NCI-H2227 treated with DMSO at 0.1 percent for 48 hours (cell line): Measurements from ENCODE around the gene POLE2.
A peak's percentile ranks its signal among the peaks of the same experiment; 100 is the strongest.
"Not testable (repeated sequence)": the region's sequence is repeated elsewhere in the genome, so short reads cannot be mapped to it uniquely, and the experiment has no call there.

Experiments
- DNase-seq: peaks from one replicate; lab custom pipeline; 2025; lab: John Stamatoyannopoulos, UW

The POLE2 gene, protein sequence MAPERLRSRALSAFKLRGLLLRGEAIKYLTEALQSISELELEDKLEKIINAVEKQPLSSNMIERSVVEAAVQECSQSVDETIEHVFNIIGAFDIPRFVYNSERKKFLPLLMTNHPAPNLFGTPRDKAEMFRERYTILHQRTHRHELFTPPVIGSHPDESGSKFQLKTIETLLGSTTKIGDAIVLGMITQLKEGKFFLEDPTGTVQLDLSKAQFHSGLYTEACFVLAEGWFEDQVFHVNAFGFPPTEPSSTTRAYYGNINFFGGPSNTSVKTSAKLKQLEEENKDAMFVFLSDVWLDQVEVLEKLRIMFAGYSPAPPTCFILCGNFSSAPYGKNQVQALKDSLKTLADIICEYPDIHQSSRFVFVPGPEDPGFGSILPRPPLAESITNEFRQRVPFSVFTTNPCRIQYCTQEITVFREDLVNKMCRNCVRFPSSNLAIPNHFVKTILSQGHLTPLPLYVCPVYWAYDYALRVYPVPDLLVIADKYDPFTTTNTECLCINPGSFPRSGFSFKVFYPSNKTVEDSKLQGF

DNA sequence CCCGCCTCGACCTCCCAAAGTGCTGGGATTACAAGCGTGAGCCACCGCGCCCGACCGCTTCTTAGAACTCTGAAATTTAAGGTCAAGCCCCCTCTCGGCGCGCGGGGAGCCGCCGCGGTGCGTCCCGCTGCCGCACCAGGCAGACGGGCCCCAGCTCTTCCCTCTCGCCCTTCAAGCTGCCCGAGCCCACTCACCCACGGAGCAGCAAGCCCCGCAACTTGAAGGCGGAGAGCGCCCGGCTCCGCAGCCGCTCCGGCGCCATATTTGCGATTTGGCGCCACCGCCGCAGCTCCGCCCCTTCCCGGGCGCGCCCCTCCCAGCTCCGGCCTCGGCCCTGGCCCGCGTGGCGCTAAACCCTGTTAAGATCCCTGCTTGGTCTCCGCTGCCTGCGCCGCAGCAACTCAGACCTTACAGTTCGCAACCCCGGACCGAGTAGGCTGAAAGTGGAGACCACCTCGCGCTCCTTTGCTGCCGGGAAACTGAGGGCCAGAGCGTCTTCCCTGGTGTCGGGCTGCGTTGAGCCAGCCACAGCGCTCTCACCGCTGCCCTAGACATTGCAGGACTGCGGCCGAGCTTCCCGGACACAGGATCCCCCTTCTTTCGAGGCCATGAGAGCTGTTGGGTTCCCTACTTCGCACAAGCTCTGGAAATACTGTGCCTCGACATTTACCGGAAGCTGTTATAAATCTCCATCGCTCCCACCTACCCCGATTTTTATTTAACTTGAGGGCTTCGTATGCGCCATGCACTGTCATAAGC lies at the start of gene POLE2:
Gene POLE2 (minus strand): TSS at position 273 of the 759 bp plus-strand sequence. CDS start 11 bp downstream, at position 262.
- peak; percentile 68 for DNase-seq

- DNase-seq, result not testable (repeated sequence)
These were observed 47.7 kb upstream of the POLE2 start for GRCh38 chr14:49735669-49736068.

DNA sequence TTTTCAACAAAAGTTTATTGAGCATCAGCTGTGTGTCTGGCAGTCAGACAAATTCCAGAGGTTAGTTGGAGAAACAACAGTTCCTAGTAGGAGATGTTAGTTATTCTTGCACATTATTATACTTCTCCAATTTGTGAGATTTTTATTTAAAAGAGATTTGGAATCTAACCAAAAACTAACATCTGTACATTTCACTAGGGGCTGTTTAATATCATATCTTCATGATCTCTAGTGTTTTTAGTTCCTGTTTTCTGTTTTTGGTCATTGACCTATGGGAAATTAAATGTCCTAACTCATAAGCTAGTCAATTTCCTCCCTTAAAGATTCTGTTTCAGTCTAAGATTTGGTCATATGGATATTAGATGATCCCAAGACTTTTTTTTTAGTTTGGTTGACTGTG lies 45.8 kb upstream of the POLE2 start:
- no peak for DNase-seq

DNA sequence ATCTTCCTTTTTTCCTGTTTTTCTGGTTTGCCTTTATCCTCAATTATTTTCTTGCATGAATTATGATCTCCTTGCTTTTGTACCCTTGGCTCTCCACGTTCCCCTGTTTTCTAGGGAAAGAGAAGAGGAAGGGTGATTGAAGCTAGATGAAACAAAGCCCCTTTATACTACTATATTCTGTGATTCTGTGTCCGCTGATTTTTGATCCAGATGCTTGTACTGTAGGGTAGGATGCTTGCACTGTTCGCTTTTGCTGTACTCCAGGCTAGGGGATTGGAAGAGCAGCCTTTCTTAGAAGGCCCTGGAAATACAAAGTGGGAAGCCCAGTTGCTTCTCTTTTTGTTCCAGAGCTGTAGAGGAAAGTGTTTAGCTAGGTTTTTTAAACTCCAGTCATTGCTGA lies 44.9 kb upstream of the POLE2 start:
- no peak for DNase-seq

DNA sequence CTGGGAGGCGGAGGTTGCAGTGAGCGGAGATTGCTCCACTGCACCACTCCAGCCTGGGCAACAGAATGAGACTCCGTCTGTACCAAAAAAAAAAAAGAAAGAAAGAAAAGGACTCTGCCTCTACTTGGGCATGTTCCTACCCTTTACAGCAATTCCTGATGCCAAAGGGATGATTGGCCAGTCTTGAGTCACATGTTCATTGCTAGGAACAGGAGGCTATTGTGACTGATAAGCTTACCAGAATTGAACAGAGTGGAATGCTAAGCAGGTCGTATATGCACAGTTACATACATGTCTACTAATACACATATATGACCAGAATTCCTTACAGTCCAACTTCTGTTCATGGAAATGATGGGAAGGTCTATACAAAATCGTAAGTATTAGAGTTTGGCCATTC lies 39.2 kb upstream of the POLE2 start:
- DNase-seq, result no peak

- not testable (repeated sequence) for DNase-seq
These were observed 33.9 kb upstream of the POLE2 start for GRCh38 chr14:49721733-49722435.

- DNase-seq, result no peak
These were observed 32.7 kb upstream of the POLE2 start for GRCh38 chr14:49720744-49721143.

- not testable (repeated sequence) for DNase-seq
These were observed 23.0 kb upstream of the POLE2 start for GRCh38 chr14:49710993-49711392.

DNA sequence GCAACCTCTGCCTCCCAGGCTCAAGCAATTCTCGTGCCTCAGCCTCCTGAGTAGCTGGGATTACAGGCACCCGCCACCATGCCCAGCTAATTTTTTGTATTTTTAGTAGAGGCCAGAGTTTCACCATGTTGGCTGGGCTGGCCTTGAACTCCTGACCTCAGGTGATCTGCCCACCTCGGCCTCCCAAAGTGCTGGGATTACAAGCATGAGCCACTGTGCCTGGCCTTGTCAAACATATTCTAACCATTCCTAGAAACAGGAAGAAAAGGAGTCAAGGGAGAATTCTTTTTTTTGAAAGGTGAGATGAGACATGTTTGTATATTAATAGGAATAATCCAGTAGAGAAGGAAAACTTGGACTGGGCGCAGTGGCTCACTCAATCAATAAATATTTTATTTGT lies 16.5 kb upstream of the POLE2 start:
- DNase-seq, result not testable (repeated sequence)

DNA sequence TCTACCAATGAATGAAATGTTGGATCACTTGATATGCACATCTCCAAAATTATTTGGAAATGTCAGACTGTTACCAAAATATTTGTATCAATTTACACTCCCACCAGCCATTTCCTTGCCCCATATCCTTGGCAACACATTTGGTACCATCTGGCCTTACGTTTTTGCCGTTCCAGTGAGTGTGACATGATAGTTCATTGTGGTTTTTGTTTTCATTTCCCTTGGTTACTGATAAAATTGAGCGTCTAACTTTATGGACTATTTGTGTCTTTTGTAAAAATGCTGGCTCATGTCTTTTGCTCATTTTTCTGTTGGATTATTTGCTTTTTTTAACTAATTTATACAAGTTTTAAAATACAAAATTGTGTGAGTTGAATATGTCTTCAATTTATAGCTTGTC lies 16.0 kb upstream of the POLE2 start:
- DNase-seq, result no peak

DNA sequence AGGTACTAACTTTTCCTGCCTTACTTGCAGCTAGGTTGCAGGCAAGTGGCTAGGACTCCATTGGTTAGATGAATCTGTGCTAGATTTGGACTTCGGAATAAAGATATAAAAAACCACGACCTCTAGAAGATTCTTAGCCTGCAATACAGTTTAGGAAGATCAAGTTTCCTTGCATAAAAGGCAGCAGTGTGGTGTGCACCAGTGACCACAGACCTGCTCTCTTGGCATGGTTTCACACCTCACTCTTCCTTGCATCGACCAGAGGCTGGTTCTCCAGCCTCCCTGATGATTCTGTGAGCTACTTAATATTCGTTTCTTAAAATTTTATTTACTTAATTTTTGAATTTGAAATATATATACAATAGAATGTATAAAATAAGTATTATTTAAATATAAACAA lies 14.7 kb upstream of the POLE2 start:
- no peak for DNase-seq

GRCh38 chr14:49693735-49694124 lies 5.7 kb upstream of the POLE2 start:
- DNase-seq, result not testable (repeated sequence)

- peak; percentile 83 for DNase-seq
These were observed 5.1 kb upstream of the POLE2 start, which contains the start of gene KLHDC1 for GRCh38 chr14:49692811-49693734. Gene KLHDC1, plus strand, starts transcription at chr14:49693120. Its CDS starts 75 bp downstream, at chr14:49693195.

GRCh38 chr14:49692193-49692757 lies 4.3 kb upstream of the POLE2 start:
- DNase-seq, result no peak

GRCh38 chr14:49691031-49691430 lies 3.0 kb upstream of the POLE2 start:
- DNase-seq, result no peak

DNA sequence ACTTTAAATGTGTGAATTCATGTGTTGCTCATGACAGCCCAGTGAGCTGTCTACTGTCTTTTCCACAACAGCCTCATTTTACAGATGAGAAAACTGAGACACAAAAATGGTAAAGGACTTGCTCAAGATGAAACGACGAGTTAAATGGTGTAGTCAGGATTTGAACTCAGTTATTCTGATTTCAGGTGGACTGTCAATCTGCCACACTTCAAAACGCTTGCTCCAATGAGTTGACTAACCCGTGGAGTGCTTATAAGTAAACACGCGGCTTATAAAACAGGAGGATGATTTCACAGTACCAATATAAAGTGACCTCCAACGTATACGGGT lies 652 bp upstream of the POLE2 start:
- no peak for DNase-seq

DNA sequence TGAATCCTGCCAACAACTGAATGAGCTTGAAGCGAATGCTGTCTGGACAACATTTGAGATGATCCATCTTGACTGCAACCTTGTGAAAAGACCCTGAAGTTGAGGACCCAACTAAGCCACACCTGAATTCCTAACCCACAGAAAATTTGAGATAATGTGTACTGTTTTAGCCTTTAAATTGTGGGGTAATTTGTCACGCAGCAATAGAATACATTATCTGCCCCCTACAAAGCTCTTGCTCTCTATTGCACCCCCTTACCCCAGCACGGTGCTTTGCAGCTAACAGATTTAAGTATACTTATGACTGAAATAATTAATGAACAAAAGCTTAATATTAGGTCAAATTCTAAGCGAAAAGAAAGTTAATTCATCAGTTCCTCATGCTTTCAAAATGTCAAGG lies 1.6 kb downstream of the POLE2 start:
- DNase-seq, result no peak

DNA sequence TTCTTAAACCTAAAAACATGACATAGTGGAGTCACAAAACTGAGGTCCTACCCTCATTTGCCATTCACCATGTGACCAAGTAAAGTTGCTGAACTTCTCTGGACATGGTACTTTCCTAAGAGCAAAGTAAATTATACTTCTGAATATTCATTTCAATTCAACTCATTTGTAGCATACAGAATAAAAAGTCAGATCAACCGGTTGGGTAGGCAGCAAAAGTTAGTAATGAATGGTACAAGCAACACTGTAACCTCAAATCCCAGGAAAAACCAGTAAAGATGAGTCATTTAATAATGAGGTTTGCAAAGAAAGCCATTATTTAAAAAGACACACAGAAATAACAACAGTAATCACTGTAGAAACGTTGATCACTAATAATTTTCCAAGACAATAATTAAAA lies 8.7 kb downstream of the POLE2 start:
- DNase-seq, result no peak

DNA sequence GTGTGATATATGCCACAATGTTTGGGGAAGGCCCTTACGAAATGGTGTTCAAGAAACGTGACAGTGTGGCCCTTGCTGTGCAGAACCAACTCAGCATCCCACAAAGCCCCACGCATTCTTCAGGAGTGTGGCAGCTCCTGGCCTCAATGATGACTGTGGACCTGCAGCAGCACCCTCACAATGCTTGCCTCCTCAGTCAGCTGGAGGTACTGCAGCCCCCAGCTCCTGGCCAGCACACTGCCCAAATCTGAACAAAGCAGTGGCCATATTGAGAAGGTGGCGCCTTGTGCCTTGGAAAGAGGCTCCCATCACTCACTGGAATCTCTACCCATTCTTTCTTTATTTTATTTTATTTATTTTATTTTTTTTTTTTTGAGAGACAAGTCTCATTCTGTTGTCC lies 10.4 kb downstream of the POLE2 start:
- DNase-seq, result no peak

GRCh38 chr14:49673586-49673985 lies 14.4 kb downstream of the POLE2 start:
- DNase-seq, result no peak

DNA sequence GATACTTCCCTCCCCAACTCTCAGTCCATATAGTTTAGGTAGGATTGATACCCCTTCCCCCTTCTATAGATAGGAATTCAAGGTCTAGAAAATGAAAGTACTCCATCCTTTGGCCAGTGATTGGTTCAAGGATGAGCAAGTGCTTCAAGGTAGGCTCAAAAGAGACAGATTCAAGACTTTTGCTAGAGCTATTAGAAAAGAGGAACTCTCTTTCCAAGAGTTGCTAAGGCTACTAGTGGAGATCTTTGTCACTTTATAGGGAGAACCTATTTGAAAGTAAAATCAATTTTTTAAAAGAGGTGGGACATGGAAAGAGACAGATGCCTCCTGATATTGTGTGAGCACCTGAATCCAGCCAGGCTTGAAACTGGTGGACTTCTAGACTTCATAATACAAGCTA lies 17.5 kb downstream of the POLE2 start:
- no peak for DNase-seq
